GM18499 (cell line): ENCODE results near the gene CEMIP.

ENCODE experiments used
- ATAC-seq: cut with Tn5 transposase; IDR thresholded peaks from one replicate; pipeline ENCODE4 v1.9.1; 2021; ENCODE audit warnings: moderate number of reproducible peaks; ENCODE audit not compliant: insufficient read depth, unreplicated experiment

CEMIP gene

DNA sequence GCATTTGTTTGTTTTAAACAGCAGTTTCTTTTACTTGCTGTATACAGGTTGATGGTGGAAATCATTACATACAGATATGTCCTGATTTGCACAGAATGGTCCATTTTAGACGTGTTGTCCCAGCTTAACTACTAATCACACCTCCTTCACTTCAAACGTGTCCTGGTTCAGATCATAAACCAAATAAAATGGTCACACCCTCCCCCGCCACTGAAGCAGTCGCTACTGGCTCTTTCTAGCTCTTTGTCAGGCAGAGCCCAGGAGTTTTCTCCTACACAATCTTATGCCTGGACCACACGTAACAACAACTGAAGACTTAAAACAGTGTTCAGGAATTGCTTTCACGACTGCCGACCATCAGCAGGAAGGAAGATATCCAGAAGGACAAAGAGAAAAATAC lies 136.9 kb downstream of the CEMIP start:
- ATAC-seq: no peak

DNA sequence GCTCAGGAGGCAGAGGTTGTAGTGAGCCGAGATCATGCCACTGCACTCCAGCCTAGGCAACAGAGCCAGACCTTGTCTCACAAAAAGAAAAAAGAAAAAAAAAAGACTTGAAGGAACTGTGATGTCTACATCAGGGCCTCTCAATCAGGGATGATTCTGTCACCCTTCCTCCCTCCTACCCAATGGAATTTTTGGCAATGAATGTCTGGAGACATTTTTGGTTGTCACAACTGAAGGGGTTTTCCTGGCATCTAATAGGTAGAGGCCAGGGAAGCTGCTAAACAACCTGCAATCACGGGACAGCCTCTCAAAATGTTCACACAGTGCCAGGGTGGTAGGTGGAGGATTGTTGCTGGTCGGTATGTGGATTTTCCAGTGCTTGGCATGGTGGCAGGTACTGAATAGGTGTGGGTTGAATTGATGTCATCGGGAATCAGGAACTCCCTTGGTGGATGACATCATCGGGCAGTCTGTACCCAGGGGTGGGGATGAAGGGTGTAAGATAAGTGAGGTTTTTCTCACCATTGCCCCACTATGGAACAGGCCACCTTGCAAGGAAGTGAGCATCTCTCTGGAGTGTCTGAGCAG lies 139.1 kb downstream of the CEMIP start:
- ATAC-seq: no peak

DNA sequence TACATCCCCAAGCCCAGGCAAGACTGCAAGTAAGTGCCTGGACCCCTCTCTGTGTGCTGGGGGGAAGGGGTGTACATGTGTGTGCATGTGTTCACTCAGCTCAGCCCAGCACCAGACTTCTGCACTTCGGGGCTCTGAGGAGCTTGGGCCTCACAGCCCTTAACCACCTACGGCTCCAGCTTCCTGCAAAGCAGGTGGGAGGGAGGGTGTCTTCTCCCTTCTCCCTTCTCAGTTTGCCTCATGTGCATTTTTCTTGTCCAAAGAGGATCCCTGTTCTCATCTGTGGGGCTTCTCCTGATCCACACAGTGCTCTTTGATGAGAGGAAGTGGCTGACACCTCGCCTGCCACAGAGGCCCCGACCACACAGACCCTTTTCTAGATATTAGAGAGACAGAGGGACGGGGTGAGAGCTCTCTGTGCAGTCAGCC lies 141.1 kb downstream of the CEMIP start:
- no peak for ATAC-seq

DNA sequence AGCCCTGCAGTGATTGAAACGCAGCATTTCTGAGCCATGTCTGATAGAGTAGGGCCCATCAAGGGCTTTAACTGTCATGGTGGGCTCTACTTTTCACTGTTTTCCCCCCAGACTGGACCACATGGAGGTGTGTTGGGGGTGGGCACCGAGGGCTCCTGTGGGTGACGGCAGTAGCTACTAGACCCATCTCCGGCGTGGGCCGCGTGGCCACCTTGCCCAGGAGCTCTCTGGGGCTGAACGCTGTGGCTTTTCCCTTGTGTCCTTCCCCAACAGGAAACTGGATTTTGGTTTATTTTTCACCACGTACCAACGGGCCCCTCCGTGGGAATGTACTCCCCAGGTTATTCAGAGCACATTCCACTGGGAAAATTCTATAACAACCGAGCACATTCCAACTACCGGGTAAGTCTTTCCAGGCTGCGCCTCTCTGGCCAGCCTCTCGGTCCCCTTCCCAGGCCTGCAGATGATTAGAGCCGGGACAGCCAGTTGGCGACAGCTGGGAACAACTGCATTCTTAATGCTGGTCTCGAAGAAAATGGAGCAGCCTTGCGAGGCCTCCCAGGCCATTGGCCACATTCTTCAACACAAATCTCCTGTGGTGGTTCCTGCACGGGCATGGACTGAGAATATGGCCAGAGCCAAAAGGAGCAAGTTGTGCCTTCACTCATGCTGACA lies 142.7 kb downstream of the CEMIP start:
- ATAC-seq: no peak

DNA sequence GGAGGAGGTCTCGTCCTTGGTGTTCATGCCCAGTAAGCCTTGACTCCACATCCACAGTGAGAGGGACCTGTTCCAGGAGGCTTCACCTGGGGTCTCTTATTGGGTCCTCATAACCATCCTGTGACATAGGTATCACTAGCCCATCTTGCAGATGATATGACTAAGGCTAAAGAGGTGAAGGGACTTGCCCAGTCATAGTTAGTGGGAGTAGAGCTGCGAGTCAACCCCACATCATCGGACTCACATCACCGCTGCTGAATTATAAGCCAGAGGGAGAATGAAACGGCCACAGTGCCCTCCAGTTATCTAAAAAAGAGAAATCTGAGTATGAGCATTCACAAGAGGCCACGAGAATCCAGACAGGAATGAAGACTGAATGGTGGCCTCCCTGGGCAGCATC lies 144.5 kb downstream of the CEMIP start:
- ATAC-seq: no peak

DNA sequence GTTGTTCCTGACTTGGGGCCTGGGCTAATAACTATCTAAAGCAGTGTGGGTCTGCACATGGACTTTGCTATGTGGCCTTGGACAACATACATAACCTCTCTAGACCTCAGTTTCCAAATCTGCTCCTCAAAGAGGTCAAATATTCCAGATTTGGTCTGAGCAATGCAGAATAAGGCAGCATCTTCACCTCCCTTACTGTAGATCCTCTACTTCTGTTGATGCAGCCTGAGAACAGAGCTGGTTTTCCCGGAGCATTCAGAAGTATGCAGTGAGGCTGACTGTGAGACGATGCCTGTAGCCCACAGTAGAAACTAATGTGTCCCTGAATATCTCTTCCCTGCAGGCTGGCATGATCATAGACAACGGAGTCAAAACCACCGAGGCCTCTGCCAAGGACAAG lies 145.1 kb downstream of the CEMIP start:
- ATAC-seq: no peak

DNA sequence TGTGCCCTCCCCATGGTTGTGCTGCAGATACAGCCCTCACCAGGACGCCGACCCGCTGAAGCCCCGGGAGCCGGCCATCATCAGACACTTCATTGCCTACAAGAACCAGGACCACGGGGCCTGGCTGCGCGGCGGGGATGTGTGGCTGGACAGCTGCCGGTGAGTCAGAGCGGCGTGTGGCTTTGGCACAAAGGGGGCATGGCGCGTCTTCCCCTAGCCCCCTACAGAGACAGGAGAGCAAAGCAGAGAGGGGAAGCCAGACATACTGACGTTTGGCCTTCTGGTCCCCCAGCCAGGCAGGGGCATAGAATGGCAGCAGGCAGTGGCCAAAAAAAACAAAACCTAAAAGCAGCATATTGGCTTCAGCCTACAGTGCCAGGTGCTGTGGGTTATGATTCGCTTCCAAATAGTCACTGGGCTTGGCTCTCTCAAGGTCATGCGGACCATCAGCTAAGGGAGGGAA lies 146.5 kb downstream of the CEMIP start:
- ATAC-seq: no peak

DNA sequence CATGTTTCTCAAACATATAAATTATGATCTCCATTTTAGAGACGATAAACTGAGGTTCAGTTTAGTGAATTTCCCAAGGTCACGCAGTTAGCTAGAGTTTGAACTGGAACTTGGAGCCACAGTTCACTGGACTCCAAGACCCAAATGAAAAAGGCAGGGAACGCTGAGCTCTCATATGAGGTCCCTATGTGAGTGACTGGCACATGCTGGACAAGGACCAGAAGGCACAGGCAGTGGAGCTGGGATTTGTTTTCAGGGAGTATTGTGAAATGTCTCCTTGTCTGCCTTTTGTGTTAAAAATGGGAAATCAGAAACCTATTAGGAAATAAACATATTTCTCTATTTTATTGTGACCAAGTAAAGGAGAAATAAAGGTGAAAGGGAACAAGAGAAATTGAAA lies 147.0 kb downstream of the CEMIP start:
- ATAC-seq: no peak

DNA sequence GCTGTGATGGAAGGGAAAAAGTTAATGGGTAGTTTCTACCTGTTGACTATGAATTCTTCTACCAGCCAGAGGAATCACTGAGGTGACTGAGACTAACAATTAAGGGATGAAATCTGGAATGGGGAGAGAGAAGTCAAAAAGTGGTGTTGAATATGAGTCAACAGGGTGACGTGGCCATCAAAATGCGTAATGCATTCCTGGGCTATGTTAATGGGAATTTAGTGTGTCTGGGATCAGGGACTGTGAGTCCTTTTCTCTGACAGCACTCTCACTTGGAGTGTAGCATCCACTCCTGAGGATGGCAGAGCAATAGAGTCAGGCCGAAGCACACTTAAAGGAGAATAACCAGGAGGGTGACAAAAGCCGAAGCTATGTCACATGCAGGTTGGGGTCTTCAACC lies 150.1 kb downstream of the CEMIP start:
- no peak for ATAC-seq

DNA sequence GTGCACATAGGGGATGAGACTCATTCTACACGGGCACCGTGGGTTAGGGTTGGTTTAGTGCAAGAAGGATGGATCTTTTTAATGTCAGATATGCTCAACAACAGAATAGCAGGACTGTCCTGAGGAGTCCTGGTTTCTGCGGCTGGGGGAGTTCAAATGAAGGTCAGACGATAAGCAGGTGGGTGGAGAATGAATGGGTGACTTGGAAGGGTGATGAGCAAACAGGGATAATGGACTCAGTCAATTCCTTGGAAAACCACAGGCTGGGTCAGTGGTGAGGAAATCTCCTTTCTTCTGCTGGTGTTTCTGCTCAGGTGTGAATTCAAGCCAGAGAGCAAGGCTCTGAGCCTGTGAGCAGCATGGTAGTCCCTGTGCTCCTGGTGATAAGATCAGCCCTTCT lies 150.5 kb downstream of the CEMIP start:
- ATAC-seq: no peak

DNA sequence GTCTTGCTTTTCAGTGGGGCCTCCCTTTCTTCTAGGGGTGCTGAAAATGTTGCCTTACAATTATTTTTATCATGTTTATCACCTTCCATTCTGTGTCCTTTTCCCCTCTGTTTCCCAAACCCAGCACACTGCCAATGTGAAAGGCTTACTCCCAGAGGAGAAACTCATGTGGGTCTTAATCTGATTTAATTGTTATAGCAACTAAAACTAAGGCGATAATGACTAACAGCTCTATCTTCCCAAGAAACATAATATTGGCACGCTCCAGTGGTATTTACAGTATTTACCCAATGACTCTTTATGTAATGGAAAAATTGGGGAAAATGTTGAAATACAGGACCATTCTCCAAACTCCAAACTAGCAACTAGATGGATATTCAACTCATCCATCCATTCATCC lies 152.0 kb downstream of the CEMIP start:
- no peak for ATAC-seq

DNA sequence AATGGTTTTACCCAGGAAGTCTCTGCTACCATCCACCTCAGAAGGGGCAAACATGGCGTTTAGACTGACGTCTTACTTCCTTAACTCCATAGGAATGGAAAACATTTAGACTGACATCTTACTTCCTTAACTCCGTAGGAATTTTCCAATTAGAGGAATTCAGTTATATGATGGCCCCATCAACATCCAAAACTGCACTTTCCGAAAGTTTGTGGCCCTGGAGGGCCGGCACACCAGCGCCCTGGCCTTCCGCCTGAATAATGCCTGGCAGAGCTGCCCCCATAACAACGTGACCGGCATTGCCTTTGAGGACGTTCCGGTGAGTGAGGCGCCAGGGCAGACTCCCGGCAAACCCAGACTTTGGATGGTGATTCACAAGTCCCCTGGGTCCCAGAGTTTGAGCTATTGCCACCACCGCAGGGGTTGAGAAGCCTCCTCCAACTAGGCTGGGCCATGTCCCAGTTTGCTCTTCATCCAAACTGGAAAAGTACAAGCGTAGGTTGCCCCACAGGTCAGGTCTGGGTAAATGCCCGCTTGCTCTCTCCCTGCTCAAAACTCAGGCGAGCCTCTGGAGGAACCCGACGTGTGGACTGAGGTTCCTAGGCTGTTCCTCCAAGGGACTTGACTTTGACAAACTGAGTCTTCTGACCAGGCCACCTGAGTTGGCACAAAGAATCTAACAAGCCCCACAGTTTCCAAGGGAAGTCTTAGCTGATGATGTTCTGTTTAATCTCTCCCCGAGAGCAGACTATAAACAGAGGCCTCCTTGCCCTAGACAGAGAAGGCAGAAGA lies 152.7 kb downstream of the CEMIP start:
- no peak for ATAC-seq

DNA sequence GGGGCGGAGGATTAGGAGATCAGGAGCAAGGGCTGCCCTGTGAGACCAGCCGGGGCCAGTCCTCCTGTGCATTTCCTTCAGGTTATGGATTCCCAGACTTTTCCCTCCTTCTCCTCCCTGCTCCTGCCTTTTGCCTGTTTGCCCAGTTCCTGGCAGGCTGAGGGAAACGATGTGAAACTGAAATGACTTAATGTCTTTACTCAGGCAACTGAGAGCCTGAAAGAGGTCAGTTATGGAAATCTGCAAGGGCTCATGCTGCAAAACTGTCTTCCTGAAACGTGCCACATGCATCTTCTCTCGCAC lies 153.3 kb downstream of the CEMIP start:
- no peak for ATAC-seq

DNA sequence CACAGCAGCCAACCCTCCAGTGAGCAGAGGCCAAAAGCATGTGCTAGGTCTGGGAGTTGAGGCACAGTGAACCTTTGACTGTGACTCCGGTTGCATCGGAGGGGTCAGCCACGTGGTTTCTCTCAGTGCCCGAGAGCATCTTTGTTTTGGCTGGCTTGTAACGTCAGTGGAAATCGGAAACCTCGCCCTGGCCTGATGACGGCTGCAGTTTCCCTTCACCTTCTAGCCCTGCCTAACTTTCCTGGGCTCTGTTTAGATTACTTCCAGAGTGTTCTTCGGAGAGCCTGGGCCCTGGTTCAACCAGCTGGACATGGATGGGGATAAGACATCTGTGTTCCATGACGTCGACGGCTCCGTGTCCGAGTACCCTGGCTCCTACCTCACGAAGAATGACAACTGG lies 153.8 kb downstream of the CEMIP start:
- ATAC-seq: no peak

DNA sequence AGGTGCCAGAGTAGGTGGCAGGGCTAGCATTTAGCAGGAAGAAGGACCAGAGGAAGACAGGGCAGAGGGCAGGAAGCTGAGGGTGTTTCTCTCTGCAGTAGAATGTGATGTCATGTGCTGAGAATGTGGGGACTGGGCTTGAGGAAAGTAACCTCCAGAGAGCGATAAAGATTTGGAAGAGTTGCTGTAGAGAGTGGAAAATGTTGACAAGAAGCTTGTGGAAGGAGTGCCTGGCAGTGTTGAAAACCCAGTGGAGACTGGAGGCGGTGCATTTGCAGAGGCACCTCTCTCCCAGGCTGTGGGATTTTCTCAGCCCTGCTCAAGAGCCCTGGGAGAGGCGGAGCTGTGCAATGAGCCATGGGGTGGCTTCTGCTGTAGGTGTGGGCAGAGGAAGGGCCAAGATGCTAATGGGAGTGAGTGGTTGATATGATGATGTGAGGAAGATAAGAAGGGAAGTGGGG lies 155.6 kb downstream of the CEMIP start:
- ATAC-seq: no peak

DNA sequence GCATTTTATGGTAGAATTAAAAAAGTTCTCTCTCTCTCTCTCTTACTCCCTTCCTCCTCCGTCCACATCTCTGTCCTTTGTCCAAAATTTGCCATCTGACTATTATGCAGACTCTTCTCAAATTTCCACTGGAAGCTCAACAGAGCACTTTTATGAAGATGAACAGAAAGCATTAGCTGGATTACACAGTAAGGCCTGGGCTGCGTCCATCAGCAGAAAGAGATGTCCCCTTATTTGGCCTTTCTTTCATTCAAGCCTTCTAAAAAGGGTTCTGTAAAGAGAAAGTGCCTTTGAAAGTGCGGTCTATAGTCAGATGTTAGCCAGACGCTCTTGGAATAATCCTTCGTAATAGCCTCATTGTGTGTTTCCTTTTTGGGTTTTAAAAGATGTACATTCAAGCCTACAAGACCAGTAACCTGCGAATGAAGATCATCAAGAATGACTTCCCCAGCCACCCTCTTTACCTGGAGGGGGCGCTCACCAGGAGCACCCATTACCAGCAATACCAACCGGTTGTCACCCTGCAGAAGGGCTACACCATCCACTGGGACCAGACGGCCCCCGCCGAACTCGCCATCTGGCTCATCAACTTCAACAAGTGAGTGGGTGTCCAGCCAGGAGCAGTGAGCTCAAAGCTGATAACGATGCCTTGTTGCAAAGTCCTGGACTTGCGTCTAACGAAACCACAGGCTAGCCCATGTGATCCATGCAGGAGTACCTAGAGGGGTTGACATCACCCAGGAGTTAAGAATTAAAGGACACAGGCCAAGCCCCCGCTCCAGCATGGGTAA lies 157.3 kb downstream of the CEMIP start:
- no peak for ATAC-seq

DNA sequence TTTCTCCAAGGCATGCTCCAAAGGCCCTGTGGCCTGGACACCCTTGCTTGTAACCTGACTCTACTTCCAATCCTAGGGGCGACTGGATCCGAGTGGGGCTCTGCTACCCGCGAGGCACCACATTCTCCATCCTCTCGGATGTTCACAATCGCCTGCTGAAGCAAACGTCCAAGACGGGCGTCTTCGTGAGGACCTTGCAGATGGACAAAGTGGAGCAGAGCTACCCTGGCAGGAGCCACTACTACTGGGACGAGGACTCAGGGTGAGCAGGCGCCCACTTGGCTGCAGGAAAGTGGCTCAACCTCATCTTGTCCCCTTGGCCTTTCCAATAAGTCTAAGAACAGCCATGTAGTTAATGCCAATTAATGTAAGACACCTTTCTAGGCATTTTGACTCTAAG lies 158.5 kb downstream of the CEMIP start:
- ATAC-seq: no peak

DNA sequence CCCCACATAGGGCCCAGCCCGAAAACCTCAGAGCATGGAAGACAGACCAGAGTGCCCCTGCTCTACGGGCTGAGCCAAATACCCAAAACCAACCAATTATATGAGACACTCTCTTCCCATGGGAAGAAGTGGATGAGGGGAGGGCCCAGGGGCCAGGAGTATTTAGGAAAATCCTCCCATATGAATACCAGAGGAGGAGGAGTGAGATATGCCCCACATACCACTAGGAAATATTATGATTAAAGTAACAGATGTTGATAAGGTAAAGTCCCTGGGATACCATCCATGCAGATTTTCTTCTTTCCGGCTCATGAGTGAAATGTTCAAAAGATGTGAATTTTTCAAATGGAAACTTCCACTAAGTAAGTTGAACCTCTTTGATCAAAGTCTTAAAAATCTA lies 160.0 kb downstream of the CEMIP start:
- ATAC-seq: no peak

DNA sequence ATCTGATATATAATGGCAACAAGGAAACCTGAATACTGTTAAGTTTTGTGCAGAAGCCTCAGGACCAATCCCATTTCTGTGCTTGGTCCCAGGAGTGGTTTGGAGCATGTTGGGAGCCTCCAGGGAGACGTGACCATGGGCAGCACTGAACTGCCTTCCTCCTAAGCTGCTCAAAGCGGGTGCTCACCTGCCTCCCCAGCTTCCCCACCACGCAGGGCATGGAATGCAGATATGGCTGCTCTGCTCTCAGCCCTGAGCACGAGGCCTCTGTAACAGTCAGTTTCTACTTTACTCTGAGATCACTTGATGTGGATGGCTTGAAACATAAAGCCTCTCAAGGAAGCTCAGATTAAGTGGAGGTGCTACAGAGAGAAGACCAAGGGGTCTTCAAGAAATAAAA lies 161.2 kb downstream of the CEMIP start:
- no peak for ATAC-seq

DNA sequence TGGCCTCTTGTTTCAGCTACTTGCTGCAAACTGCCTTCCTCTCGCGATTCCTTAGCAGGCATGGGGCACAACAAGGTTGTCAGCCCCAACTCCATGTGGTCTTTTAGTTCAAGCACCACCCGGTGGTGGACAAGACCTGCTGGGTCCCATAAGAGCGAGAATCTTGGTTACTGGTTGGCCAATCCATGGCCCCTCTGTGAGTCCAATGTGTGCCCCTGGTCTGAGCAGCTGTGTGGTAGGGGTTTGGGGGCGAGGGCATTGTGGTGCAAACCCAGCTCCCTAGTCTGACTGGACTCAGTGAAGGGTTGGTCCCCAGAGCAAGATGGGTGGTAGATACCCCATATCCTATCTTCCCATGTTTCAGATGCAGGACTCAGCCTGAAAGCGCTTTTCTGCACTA lies 161.7 kb downstream of the CEMIP start:
- no peak for ATAC-seq

DNA sequence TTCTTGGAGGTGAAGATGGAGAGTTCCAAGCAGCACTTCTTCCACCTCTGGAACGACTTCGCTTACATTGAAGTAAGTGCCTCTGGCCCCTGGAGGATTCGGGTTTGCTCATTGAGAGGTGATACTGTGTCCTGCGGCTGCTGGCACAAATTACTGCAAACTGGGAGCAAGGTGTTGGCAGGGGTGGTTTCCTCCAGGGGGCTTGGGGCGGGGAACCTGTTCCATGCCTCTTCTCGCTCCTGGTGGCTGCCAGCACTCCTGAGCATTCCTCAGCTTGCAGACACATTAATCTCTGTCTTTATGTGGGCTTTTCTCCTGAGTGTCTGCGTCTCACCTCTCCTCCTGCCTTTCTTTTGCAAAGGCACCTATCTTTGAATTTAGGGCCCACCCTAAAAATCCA lies 163.1 kb downstream of the CEMIP start:
- ATAC-seq: no peak
